Forelimb muscle (tissue), 1 donor: ENCODE results near the gene KRTAP10-4. TPM values are rescaled to one million over a fixed set of nuclear protein-coding genes. Genes with fewer than 3 reads are reported as not detected.
"Not testable (repeated sequence)": the region's sequence is repeated elsewhere in the genome, so short reads cannot be mapped to it uniquely, and the experiment has no call there.

Source experiments
- DNase-seq: peaks from one replicate; pipeline ENCODE4 v3.0.0-alpha.2; 2013; ENCODE audit warnings: low read depth
- polyA plus RNA-seq: library from polyadenylated mRNA; unstranded; fragments of 120-200 nt; gene quantifications from one replicate; pipeline ENCODE4 v1.2.1, GENCODE V29; 2013; ENCODE audit not compliant: insufficient read length

Gene KRTAP10-4
- polyA plus RNA-seq, 1 donor, result not detected

- no peak for DNase-seq
Observed at GRCh38 chr21:44557491-44558328, 15.8 kb upstream of the KRTAP10-4 start.

- not testable (repeated sequence) for DNase-seq
Observed at GRCh38 chr21:44558329-44558675, 15.2 kb upstream of the KRTAP10-4 start.

GRCh38 chr21:44558695-44559094 lies 14.8 kb upstream of the KRTAP10-4 start, which contains the start of gene KRTAP10-3:
Gene KRTAP10-3 (minus strand): TSS chr21:44558795. CDS start chr21:44558715, 80 bp downstream.
- DNase-seq, result no peak

- no peak for DNase-seq
Observed at GRCh38 chr21:44564099-44564498, 9.4 kb upstream of the KRTAP10-4 start.

DNA sequence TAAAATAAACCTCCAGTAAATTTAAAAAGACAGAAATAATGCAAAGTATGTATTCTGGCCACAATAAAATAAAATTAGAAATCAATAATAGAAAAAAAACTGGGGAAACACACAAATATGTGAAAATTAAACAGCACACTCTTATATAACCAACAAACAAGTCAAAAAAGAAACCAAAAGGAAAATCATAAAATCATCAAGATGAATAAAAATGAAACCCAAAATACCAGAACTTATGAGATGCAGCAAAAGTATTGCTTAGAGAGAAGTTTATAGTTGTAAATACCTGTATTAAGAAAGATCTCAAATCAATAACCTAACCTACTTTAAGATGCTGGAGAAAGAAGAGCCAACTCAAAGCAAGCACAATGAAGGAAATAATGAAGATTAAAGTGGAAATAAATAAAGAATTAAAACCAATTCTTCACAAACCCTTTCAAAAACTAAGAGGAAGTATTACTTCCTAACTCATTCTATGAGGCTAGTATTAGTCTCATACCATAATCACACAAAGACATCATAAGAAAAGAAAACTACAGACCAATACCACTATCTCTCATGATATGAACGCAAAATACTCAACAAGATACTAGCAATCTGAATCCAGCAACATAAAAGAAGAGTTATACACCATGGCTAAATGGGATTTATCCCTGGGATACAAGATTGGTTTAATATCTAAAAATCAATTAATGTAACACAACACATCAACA lies 8.5 kb upstream of the KRTAP10-4 start:
- no peak for DNase-seq

- no peak for DNase-seq
Observed at GRCh38 chr21:44566403-44566802, 7.1 kb upstream of the KRTAP10-4 start.

GRCh38 chr21:44567481-44568171 lies 5.9 kb upstream of the KRTAP10-4 start:
- DNase-seq, result no peak

DNA sequence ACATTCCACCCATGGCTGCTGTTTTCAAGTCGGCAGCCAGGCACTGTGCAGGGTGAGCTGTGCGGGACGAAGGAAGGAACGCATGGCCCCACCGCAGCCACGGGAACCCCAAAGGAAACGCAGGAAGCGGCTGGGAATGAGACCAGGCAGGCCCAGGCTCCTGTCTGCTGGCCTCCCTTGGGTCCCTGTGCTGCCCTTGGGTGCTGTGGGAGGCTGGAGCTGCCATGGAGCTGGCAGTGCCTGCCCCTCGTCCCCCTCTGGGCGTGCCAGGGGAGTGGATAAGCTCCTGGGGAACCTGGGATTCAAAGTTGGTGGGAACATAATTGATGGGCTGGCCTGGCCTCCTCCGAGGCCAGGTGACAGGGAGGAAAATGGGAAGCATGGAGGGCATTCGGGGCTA lies 5.3 kb upstream of the KRTAP10-4 start:
- no peak for DNase-seq

DNA sequence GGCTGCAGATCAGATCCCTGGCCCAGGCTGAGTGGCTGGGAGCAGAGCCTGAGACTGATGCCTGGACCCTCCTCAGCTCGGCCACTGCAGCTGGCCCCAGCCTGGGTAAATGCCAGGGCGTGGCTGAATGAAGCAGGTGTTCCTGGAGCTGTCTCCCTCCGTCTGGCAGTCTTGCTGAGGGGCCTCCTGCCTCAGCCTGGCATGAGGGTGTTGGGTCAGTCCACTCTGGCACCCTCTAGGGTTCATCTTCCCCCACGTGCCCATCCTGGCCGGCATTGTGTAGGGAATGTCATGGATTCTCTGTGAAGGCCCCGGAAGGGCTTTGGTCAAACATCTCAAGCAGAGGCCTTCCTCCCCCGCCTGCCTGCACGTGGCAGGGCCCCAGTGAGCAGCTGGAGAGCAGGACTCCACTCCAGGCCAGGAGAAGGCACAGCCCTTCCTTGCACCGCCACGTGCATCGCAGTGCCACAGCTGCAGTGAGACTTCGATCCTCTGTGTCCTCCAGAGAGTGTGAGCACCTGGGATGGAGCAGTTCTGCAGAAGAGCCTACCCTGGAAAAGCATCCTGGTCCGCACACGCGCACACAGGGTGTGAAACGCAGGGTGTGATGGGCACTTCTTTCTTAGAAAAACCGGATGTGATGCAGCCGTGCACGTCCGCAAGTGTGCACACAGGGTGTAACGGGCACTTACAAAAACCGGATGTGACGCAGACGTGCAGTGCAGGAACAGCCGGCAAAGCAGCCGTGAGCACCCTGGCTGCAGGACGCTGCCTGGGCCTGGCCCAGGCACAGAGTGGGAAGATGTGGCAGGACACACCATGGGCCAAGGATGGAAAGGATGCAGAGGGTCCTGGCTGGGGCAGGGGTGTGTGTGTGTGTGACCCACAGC lies 4.6 kb upstream of the KRTAP10-4 start:
- DNase-seq, result no peak

GRCh38 chr21:44569861-44570517 lies 3.5 kb upstream of the KRTAP10-4 start:
- DNase-seq, result no peak

GRCh38 chr21:44571296-44571695 lies 2.2 kb upstream of the KRTAP10-4 start:
- no peak for DNase-seq

GRCh38 chr21:44571844-44572782 lies 1.4 kb upstream of the KRTAP10-4 start:
- DNase-seq, result no peak

DNA sequence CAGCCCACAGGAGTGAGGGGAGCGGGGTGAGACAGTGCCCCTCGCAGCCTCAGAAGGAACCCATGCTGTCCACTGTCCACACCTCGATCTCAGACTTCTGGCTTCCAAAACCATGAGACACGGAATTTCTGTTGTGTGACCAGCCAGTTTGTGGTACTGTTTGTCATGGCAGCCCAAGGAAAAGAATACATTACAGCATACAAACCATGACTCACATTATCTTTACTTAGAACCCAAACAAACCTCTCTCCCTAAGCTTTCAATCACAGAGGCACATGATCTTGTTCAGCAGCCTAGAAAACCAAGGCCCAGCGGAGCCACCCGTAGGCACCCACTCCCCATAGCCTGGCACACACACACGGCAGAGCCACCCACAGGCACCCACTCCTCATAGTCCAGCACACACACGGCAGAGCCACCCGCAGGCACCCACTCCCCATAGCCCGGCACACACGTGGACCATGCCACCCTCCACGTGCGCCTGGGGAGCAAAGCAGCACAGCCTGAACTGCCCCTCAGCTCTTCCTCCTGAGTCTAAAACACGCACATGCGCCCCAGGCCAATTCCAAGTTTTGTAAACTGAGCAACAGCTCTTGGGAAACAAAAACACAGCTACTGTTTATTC lies 458 bp upstream of the KRTAP10-4 start:
- DNase-seq, result no peak

GRCh38 chr21:44574457-44575306 lies 1.2 kb downstream of the KRTAP10-4 start:
- DNase-seq, result no peak

- DNase-seq, result no peak
Observed at GRCh38 chr21:44575307-44576024, 1.9 kb downstream of the KRTAP10-4 start.

DNA sequence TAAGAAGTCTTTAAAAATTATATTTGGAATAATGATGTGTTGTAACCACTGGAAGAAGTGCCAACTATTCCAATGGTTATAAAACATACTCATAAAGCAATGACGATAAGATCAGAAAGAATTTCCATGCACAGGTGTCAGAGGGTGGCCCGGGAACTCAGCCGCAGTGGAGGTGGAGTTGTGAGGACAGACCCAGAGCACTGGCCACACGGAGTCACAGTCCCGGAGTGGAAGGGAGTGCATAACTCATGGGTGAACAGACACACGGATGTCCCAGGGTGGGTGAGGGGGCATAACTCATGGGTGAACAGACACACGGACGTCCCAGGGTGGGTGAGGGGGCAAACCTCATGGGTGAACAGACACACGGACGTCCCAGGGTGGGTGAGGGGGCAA lies 2.5 kb downstream of the KRTAP10-4 start:
- no peak for DNase-seq

DNA sequence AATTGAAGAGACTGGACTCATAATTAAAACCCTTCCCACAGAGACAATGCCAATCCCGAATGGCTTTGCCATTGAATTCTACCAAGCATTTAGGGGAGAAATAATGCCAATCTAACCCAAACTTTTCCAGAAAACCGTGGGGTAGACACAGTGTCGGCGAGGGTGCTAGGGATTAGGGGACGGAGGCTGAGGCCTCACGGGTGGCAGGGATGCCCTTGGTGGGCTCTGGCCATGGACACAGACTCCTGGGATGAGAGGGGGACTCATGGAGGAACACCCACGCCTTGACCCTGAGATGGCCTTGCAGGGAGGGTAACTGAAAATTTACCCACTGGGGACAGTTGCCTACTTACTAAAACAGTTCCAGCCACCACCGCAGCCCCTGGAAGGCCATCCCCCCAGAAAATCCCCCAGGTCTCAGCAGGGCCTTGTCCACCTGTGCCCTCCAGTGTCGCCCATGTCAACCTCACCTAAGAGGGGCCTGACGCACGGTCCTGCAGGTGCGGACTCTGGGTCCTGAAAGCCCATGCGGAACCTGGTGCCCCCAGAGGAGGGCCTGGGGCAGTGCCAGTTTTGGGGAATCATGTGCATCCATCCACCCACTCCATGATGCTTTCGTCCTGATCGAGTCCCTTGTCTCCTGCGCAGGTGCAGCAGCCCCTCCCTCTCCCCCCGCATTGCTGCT lies 5.0 kb downstream of the KRTAP10-4 start:
- DNase-seq, result no peak
